Measurements from ENCODE around the gene PYDC2.

PYDC2 gene

DNA sequence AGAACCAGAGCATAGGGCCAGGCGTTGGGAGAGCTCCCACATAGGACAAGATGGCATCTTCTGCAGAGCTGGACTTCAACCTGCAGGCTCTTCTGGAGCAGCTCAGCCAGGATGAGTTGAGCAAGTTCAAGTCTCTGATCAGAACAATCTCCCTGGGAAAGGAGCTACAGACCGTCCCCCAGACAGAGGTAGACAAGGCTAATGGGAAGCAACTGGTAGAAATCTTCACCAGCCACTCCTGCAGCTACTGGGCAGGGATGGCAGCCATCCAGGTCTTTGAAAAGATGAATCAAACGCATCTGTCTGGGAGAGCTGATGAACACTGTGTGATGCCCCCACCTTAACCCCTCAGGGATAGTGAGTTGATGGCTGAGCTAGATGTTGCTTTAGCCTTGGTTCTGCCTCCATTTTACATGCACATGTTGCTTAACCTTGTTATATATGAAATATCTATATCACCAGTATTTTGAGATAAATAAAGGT, at the start of gene PYDC2:
Gene PYDC2 (plus strand): TSS at position 51 of the 483 bp plus-strand sequence. CDS start 0 bp downstream, at position 51.
- no peak for DNase-seq

DNA sequence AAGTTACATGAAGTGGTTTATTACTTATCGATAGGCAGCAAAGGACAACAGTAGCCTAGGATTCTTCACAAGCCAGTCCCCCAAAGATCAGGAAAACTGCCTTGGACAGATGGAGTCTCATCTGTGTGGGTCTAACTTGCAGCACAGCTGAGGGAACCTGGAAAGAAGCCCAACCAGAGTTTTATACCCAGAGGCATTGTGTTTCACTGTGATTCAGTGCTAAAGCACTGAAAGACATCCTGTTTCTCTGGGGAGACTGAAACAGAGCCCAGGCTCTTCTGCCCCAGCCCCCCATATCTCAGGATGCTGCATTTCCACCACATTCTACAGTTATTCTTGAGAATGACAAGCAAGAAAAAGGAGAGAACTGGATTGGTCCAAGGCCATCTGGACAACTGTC, 48.2 kb upstream of the PYDC2 start:
- no peak for DNase-seq

DNA sequence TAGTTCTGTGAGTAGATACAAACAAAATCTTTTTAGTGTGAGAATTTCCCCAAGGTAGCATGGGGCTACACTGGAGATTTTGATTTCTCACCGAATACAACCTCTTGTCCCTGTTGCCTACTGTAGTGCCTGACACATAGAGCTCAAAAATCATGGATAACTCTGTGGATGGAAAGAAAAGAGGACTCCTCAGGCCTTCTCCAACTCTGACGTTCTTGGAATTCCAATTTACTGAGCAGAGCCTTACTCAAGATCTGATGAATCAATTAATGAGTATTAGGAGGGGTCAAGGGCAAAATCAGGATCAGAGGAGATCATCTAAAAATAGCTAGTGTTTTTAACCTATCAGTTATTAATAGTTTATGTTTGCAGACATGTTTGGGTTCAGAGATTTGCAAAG, 46.7 kb upstream of the PYDC2 start:
- no peak for DNase-seq

DNA sequence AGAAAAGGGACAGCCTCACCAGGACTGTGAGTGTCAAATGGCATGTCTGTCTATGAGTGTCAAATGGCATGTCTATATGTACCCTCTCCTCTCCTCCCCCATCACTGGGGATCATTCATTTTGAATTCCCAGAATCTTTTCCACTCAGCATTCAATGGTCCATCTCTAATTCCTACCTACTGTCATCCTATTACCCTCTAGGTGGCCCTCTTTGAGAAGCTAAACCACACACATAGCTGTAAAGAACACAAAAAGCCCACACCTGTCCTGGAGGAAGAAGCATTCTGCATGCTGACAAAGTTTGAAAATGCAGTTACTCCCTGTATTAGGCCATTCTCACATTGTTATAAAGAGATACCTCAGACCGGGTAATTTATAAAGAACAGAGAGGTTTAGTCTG, 46.2 kb upstream of the PYDC2 start:
- no peak for DNase-seq

DNA sequence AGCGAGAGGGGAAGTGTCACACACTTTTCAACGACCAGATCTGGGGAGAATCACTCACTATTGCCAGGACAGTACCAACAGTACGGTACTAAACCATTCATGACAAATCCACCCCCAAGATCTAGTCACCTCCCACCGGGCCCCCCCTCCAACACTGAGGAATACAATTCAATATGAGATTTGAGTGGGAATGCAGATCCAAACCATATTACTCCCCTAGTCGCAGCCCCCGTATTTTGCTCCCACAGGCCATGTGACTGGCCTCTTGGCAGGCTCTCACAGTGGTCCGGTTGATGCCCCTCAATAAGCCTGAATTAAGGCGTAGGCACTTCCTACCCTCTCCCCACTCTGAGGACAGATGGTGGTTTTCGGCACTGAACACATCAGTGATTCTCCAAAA, 45.4 kb upstream of the PYDC2 start:
- DNase-seq = no peak

DNA sequence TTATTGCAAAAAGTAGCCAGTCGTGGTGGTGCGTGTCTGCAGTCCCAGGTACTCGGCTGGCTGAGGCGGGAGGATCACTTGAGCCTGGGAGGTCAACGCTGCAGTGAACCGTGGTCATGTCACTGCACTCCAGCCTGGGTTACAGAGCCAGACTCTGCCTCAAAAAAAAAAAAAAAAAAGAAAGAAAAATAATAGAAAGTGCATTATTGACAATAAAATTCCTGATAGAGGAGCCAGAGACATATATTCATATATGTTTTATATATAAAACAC, 43.6 kb upstream of the PYDC2 start:
- no peak for DNase-seq

DNA sequence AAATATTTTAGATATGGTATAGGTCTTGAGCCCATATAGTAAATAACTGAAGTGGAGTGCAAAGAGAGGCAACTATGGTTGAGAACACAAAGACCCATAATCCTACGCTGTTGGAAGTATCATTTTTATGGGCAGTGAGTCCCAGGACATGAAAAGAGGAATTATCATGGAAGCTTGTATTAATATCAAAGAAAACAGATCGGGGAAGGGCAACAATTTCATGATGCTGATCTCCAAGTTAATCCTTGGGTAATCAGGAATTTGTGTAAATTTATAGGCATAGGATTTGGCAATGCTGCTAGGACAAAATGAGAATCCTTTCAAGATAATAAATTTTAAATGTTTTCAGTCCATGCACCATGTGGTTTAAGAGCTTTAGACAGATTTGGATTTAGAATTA, 40.2 kb upstream of the PYDC2 start:
- DNase-seq = no peak

DNA sequence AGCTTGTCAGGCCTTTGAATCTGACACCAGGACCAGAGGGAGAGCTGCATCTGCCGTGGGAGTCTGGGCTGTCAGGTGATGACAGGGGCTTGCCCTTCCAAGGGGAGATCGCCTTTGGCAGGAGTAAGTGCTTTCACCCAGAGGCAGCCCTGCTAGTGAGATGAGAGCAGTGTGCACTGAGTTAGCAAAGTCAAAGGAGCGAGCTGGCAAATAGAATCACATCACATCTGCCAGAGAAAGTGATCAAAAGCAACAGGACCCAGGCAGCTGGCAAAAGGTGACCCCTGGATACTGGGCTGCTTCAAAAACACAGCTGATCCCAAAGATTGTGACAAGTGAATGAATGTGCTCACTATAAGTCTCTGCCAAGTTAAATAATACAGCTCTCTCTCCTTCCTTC, 36.1 kb upstream of the PYDC2 start:
- DNase-seq = no peak

DNA sequence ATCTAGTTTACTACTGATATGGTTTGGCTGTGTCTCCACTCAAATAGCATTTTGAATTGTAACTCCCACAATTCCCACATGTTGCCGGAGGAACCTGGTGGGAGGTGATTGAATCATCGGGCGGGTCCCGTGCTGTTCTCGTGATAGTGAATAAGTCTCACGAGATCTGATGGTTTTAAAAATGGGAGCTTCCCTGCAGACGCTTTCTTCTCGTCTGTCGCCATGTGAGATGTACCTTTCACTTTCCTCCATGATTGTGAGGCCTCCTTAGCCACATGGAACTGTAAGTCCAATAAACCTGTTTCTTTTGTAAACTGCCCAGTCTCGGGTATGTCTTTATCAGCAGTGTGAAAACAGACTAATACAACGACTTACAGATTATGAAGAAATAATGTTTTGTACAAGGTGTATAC, 35.6 kb upstream of the PYDC2 start:
- DNase-seq = peak; percentile 78

DNA sequence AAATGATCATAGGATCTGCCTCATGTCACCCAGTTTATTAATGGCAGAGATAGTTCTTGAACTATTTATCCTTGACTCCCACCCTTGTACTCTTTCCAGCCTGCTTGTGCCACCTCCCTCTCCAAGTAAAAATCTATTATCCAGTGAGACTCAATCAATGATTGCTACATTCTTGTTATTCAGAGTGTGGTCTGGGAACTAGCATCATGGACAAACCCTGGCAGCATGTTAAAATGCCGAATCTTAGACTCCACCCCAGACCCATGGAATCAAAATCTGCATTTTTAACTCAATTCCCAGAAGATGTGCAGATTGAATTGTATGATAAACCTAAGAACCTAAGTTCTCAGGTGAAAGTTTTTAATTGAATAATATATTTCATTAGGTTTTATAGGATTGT, 34.7 kb upstream of the PYDC2 start:
- no peak for DNase-seq

DNA sequence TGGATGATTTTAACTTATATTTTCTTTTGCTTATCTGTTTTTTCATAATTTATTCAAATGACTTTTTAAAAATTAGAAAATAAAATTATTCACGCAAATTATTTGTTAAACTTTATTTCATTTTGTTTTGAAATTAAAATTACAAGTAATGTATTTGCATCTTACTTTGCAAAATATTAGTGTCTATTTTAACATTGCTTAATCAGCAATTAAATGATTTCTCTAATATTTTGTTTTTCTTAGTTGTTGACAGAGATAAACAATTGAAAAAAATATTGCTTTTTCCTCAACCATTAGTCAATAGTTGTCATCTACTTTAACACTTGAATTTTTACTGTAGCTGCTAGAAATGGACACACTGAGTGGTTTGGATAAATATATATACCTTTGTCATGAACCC, 32.8 kb upstream of the PYDC2 start:
- DNase-seq = no peak

DNA sequence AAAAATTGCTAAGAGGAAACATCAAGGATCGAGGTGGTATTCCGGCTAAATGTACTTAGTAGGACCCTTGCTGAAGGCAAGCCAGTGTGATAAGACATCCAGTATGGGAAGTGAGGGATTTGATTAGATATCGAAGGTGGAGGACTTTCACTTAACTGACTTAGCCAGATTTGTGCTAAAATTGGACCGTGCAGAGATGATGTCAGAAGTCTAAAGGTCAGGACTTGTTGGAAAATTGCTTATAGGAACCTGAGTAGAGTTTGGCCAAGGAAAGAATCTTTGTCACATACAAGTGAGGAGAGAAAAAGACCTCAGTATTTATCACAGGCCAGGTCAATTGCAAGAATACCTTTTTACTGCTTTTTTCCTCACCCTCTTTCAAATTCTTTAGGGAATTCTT, 30.9 kb upstream of the PYDC2 start:
- DNase-seq = no peak

DNA sequence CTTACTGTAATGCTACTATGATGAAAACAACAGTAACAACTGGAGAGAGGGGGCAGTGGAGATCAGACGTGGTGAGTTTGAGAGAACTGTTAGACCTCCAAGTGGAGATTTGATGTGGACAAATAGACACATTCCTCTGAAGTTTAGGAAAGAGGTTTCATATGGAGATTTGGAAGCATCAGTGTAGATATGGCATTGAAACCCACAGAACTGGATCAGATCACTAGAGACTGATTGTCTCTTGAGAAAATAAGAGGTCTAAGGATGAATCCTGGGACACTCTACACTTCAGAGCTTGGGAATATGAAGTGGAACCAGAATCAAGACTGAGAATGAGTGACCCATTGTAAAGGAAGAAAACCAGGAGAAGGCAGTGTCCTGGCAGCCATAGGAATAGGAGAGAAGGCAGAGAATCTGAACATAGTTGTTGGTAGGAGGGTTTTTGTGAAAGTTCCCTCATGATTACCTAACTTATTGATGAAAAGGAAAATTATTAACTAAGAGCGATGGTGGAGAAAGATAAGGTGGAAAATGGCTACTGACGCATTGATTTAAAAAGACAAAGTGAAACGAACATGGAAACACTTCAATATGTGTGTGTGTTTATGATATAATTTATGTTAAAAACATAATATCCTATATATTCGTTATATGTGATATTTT, 29.7 kb upstream of the PYDC2 start:
- no peak for DNase-seq

DNA sequence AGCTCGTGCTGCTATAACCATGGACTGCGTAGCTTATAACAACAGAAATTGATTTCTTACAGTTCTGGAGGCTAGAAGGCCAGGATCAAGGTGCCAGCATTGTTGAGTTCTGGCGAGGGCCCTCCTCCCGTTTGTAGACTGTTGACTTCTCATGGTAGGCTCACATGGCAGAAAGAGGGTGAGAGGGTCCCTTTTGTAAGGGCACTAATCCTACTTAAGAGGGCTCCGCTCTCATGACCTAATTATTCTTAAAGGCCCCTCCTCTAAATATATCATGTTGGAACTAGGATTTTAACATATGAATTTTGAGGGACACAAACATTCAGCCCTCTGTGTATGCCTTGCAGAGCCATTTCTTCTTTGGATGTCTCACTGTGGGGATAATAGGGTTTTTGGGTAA, 28.8 kb upstream of the PYDC2 start:
- no peak for DNase-seq

DNA sequence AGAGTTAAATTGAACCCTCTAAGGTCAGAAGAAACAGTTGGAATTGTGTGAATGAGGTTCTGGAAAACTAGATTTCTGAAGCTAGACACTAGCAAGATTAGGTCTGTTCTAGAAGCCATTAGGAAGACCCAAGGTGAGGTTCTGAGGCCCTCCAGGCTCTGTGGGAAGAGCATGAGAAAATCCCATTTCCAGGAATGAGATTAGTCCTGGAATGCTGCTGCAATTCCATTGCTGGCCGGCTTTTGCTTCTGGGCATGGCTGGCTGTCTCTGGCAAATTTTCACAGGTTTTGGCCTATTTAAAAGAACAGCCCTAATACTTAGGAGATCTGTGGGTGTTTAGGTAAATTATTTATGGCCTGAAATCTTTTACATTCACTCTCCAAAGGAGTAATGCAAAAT, 26.9 kb upstream of the PYDC2 start:
- no peak for DNase-seq

DNA sequence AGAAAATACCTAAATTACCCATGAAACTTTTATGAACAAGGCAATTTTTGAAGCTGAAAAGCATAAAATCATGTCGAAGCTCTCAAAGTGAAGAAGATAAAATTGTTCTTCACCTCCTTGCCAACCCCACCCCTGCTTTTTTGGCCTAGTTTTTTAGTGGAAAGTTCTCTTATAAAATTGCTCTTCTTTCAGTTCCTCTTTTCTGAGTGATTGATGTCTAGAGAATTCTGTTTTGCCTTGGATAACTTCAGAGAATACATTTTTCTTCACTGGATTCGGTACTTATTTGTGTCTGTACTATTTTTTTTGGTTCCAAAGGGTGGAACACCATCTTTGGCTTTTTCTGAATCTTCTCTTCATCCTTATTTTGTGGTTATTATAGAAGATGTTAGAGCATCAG, 25.0 kb upstream of the PYDC2 start:
- DNase-seq = peak; percentile 26

DNA sequence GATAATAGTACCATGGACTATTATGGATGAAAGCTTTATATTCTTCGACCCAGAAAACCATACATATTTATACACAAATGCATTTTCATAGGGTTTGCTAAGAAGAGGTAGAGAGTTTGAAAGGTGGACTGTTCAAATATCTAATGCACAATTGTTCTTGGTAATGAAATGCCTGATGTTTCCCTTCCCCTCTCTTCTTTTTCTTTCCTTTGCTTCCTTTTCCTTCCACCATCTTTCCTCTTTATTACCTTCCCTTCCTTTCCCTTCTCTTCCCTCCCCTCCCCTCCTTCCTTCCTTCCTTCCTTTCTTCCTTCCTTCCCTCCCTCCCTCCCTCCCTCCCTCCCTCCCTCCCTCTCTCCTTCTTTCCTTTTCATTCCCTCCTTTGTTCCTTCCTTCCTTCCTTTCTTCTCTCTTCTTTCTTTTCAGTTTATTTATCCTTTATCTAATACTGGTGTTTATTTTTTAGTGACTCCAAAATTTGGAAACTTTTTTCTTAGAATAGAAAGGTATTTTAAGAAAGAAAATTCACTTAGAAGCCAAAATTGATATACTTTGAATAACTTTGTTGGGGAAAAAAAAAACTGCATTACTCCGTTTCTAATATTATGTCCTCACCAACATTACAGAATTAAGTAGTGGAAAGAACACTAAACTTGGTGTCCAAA, 22.7 kb upstream of the PYDC2 start:
- DNase-seq = no peak

DNA sequence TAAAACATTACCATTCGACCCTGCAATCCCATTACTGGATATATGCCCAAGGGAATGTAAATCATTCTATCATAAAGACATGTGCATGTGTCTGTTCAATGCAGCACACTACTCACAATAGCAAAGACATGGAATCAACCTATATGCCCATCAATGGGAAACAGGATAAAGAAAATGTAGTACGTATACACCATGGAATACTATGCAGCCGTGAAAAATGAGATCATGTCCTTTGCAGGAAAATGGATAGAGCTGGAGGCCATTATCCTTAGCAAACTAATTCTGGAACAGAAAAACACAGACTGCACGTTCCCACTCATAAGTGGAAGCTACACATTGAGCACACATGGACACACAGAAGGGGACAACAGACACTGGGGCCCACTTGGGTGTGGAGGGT, 20.4 kb upstream of the PYDC2 start:
- no peak for DNase-seq

DNA sequence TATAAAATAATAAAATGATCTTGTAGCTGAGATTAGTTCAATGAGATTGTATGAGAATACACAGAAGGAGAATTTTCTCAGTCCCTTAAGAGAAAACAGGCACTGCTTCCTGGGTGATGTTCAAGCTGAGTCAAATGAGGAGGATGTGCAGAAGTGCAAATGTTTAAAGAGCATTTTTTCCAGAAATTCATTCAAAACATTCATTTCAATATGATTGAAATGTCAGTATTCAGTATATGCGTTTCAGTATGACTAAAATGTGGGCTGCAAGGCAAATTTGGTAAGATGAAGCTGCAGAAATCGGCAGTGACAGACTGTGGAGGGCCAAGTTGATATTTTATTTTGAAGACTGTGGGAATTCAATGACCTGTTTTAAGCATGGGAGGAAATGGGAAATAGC, 19.3 kb upstream of the PYDC2 start:
- DNase-seq = no peak

DNA sequence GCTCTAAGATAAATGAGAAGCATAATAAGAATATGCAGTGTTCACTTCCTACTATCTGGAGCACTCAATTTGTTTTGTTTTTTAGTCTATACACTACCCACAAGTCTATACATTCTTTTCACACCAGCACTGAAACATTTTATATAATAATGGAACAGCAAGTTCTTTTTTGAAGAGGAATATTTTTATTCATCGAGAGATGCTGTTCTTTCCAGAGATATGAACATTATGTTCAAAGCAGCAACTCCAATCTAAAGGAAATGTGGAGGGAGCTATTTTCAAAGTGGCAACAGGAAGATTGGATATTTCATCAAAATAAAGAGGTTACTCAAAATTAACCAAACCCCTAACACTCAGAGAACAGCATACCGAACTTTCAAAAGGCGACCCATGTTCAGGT, 16.4 kb upstream of the PYDC2 start:
- no peak for DNase-seq

DNA sequence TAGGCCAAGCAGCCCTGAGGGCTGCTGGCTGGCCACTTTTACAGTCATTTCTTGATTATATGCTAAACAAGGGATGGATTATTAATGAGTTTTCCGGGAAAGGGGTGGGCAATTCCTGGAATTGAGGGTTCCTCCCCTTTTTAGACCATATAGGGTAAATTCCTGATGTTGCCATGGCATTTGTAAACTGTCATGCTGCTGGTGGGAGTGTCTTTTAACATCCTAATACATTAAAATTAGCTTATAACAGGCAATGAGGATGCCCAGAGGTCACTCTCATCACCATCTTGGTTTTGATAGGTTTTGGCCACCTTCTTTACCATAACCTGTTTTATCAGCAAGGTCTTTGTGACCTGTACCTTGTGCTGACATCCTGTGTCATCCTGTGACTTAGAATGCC, 11.7 kb upstream of the PYDC2 start:
- peak; percentile 7 for DNase-seq

DNA sequence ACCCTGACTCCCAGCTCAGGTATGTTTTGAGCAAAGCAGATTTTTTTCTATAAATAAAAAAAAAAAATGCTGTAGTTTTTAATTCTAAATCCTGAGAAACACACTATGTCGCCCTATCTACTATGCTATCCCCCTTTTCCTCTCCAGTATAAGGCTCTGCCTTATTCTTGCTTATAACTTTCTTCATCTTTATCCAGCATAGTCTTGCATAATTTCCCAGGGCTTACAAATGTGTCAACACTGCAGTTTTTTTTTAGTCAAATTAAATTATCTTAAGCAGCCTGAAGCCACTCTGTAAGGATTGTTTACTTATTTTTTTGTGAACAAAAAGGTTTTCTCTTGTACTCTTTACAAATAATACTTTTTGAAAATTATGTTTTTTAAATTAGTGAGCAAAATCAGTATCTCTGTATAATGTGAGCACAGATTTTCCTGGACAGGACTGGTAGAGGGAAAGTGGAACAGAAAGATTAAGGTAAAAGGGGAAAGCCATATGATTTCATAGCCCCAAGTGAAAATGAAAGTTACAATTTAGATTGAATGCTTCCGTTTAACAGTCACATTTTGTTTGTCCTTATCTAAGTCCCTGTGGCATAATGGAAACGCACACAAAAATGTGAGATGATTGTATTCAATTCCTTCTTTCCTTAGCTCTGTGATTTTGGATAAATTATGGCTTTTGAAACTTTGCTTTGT, 5.6 kb upstream of the PYDC2 start:
- DNase-seq = peak; percentile 65

DNA sequence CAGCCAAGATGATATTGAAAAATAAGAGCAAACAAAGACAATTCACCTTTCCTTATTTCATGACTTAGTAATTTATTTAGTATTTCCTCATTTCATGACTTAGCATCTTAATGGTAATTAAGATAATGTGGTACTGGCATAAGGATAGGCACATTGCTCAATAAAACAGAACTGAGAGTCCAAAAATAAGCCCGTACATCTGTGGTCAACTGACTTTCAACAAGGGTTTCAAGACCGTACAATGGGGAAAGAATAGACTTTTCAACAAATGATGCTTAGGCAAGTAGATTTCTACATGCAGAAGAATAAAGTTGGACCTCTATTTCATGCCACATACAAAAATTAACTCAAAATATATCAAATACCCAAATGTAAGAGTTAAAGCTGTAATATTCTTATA, 603 bp upstream of the PYDC2 start:
- DNase-seq = no peak

DNA sequence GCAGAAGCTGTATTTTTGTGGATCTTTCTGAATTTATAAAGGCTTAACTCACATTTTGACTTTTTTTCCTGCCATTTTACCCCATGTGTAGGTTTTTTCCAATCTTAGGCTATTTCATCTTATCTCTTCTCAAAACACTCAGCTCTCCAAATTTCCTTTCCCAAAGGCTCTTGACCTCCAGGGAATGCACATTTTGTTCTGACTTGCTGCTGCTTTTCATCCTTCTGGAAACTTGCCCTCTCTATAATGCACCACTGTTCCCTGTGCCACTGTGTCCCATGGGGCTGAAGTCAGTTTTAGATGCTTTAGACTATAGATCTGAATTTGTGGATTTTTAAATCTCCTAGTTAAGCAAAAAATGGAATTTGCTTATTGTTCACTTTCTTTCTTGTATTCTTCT, 9.1 kb downstream of the PYDC2 start:
- no peak for DNase-seq

DNA sequence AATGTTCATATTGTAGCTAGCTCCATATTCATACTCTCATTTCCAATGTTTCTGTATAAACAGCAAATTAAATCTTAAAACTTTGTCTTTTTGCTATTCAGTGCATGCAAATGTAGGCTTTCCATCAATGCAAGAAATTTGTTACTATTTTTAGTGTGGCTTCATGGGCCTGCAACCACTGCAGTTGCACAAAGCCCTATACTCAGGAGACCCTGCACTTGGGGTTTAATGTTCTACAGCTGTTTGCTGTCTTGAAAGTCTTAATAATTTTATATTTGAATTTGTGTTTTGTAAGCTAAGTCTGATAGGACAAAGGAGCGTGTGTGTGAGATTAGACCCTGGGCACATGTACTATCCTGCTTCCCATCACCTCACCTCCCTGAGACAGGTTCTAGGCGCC, 9.6 kb downstream of the PYDC2 start:
- no peak for DNase-seq

Data from OCI-M1 (cell line).